GM23338 (cell line): ENCODE results near the gene EEIG2. TPM values are rescaled to one million over a fixed set of nuclear protein-coding genes. Genes with fewer than 3 reads are reported as not detected.

ENCODE experiments used
- ATAC-seq: fragments of 200-7000 bp; cut with Tn5 transposase; 3 replicates; pipeline ENCODE4 v1.9.1; 2020
- DNase-seq: peaks from one replicate; pipeline ENCODE4 v3.0.0-alpha.2; 2015; ENCODE audit warnings: low spot score
- H2AFZ ChIP-seq: fragments of 200-600 bp; sonication (generic); 2 replicates; pipeline ENCODE4 v1.8.0; 2016; ENCODE audit warnings: antibody characterized with exemption, mild to moderate bottlenecking, moderate library complexity
- H3F3A ChIP-seq: fragments of 200-600 bp; sonication (generic); replicated peaks from 2 replicates; pipeline ENCODE4 v1.8.0; 2017; ENCODE audit warnings: antibody characterized with exemption, mixed run types, low read depth
- H3K27ac ChIP-seq: fragments of 200-600 bp; sonication (generic); 2 replicates; pipeline ENCODE4 v1.6.1; 2016; ENCODE audit warnings: low read depth
- H3K27me3 ChIP-seq: fragments of 200-600 bp; sonication (generic); 2 replicates; pipeline ENCODE4 v1.8.0; 2016; ENCODE audit warnings: mild to moderate bottlenecking, mixed run types, moderate library complexity; ENCODE audit not compliant: insufficient read depth
- H3K36me3 ChIP-seq: fragments of 200-600 bp; sonication (generic); 2 replicates; pipeline ENCODE4 v1.8.0; 2016; ENCODE audit warnings: mild to moderate bottlenecking; ENCODE audit not compliant: insufficient read depth
- H3K4me1 ChIP-seq: fragments of 200-600 bp; sonication (generic); 2 replicates; pipeline ENCODE4 v1.8.0; 2016; ENCODE audit warnings: mild to moderate bottlenecking, moderate library complexity; ENCODE audit not compliant: insufficient read depth
- H3K4me2 ChIP-seq: fragments of 200-600 bp; sonication (generic); 2 replicates; pipeline ENCODE4 v1.7.1; 2017; ENCODE audit warnings: mixed run types
- H3K4me3 ChIP-seq: fragments of 200-600 bp; sonication (generic); 2 replicates; pipeline ENCODE4 v1.6.1; 2016; ENCODE audit warnings: mixed run types
- H3K79me2 ChIP-seq: fragments of 200-600 bp; sonication (generic); replicated peaks from 2 replicates; pipeline ENCODE4 v1.8.0; 2017; ENCODE audit warnings: mild to moderate bottlenecking; ENCODE audit not compliant: insufficient read depth
- H3K9me2 ChIP-seq: fragments of 200-600 bp; sonication (generic); 2 replicates; pipeline ENCODE4 v1.8.0; 2017; ENCODE audit not compliant: insufficient read depth
- H4K20me1 ChIP-seq: fragments of 200-600 bp; sonication (generic); replicated peaks from 2 replicates; pipeline ENCODE4 v1.8.0; 2017; ENCODE audit warnings: mild to moderate bottlenecking; ENCODE audit not compliant: insufficient read depth
- H3K27ac Mint-ChIP-seq: 2 replicates; pipeline ENCODE4 v1.8.0; 2020; ENCODE audit warnings: inconsistent platforms, mild to moderate bottlenecking, moderate library complexity, mixed read lengths
- H3K27me3 Mint-ChIP-seq: 3 replicates; pipeline ENCODE4 v1.8.0; 2022; ENCODE audit warnings: low read depth, mild to moderate bottlenecking, moderate library complexity, mixed read lengths, inconsistent platforms; ENCODE audit not compliant: insufficient read depth, poor library complexity
- H3K36me3 Mint-ChIP-seq: 3 replicates; pipeline ENCODE4 v1.8.0; 2021; ENCODE audit warnings: low read depth, mild to moderate bottlenecking, inconsistent platforms, moderate library complexity, mixed read lengths
- H3K4me1 Mint-ChIP-seq: 3 replicates; pipeline ENCODE4 v1.8.0; 2020; ENCODE audit warnings: mild to moderate bottlenecking, inconsistent platforms, mixed read lengths
- H3K4me3 Mint-ChIP-seq: 3 replicates; pipeline ENCODE4 v1.8.0; 2021; ENCODE audit warnings: moderate library complexity, mild to moderate bottlenecking, inconsistent platforms, mixed read lengths
- H3K9me3 Mint-ChIP-seq: 3 replicates; pipeline ENCODE4 v1.8.0; 2020; ENCODE audit warnings: moderate library complexity, mild to moderate bottlenecking, inconsistent platforms, mixed read lengths
- CREB1 ChIP-seq: fragments of 250-450 bp; sonication (Bioruptor Pico); IDR thresholded peaks from 2 replicates; pipeline ENCODE4 v1.5.0; 2020; ENCODE audit warnings: low read depth, mild to moderate bottlenecking, moderate library complexity
- EZH2 ChIP-seq: fragments of 200-600 bp; sonication (generic); IDR thresholded peaks from one replicate; pipeline ENCODE4 v1.8.0; 2017; ENCODE audit warnings: antibody characterized with exemption, mild to moderate bottlenecking, low read depth; ENCODE audit not compliant: unreplicated experiment
- EZH2phosphoT487 ChIP-seq: fragments of 200-600 bp; sonication (generic); IDR thresholded peaks from one replicate; pipeline ENCODE4 v1.8.1; 2018; ENCODE audit warnings: antibody characterized with exemption; ENCODE audit not compliant: unreplicated experiment
- JUNB ChIP-seq: IDR thresholded peaks from one replicate; pipeline ENCODE4 v1.6.1; 2016; ENCODE audit warnings: antibody characterized with exemption; ENCODE audit not compliant: unreplicated experiment
- NANOG ChIP-seq: IDR thresholded peaks from 2 replicates; pipeline ENCODE4 v1.6.1; 2016; ENCODE audit warnings: antibody characterized with exemption, borderline replicate concordance
- POLR2AphosphoS5 ChIP-seq: IDR thresholded peaks from 2 replicates; pipeline ENCODE4 v1.6.1; 2016; ENCODE audit warnings: antibody characterized with exemption, low read depth
- STAT1 ChIP-seq: IDR thresholded peaks from one replicate; pipeline ENCODE4 v1.6.1; 2016; ENCODE audit warnings: antibody characterized with exemption; ENCODE audit not compliant: unreplicated experiment
- ZNF114 ChIP-seq: fragments of 250-450 bp; sonication (Bioruptor Pico); IDR thresholded peaks from 2 replicates; pipeline ENCODE4 v1.5.0; 2020; ENCODE audit warnings: mild to moderate bottlenecking, moderate library complexity
- ZNF331 ChIP-seq: fragments of 250-450 bp; sonication (Bioruptor Pico); IDR thresholded peaks from 2 replicates; pipeline ENCODE4 v1.5.0; 2020; ENCODE audit warnings: low read depth, mild to moderate bottlenecking, moderate library complexity
- polyA plus RNA-seq: library from polyadenylated mRNA; unstranded; fragments of >200 nt; fragmentation: Nextera tagmentation; extraction: Ambion mirVana; gene quantifications from 2 replicates; pipeline ENCODE4 v1.2.1, GENCODE V29; 2016
- total RNA-seq: library from RNA; depleted of rRNA; stranded (reverse); fragments of >200 nt; shearing (Covaris generic); gene quantifications from 2 replicates; pipeline ENCODE4 v1.2.3, GENCODE V29; 2014
- TF ChIP-seq, protein P1 (sequence below), 2 experiments: fragments of 200-600 bp in 1 of 2; sonication (generic) in 1 of 2; conservative IDR thresholded peaks; 2 replicates each; pipeline versions ENCODE4 v1.5.1 to v1.6.1; 2016 to 2017; ENCODE audit warnings: antibody characterized with exemption in 2 of 2, low read depth in 2 of 2, mild to moderate bottlenecking in 2 of 2, moderate library complexity in 1 of 2
- TF ChIP-seq, protein P2 (sequence below): IDR thresholded peaks from 2 replicates; pipeline ENCODE4 v1.6.1; 2016; ENCODE audit warnings: antibody characterized with exemption
- TF ChIP-seq, protein P3 (sequence below): fragments of 250-450 bp; sonication (Bioruptor Pico); IDR thresholded peaks from 2 replicates; pipeline ENCODE4 v1.5.0; 2020; ENCODE audit warnings: mild to moderate bottlenecking, moderate library complexity
- TF ChIP-seq, protein P4 (sequence below): IDR thresholded peaks from one replicate; pipeline ENCODE4 v1.6.1; 2018; ENCODE audit warnings: antibody characterized with exemption; ENCODE audit not compliant: unreplicated experiment

The EEIG2 gene
- total and polyA plus RNA-seq, 2 experiments from 2014 or later, result 7.9 to 44.5 TPM

DNA sequence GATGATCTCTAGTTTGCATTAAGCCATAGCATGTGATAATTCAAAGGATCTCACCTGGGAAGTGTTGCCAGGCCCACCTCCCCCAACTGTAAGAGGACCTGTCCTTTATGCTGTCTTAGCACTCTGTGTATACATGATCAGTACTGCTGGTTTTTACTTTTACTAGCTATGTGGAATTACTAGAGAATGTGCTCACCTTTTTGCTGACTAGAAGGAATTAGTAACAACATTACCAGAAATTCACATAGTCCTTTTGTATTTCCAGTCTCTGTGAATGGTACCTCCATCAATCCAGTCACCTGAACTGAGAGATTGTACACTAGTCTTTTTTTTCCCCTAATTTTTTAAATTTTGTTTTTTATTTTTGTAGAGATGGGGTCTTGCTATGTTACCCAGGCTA, 46.6 kb downstream of the EEIG2 start:
- H3K9me3 Mint-ChIP-seq, result no peaks in the 10 kb centered on the region
- no peaks in the 10 kb centered on the region for H3K27me3 ChIP-seq
- no peak overlapping the region for H2AFZ ChIP-seq
- no peaks in the 10 kb centered on the region for H3K9me2 ChIP-seq
- no peak overlapping the region for H3K4me2 ChIP-seq
- no peak for ATAC-seq
- no peaks in the 10 kb centered on the region for H3K4me1 ChIP-seq
- no peaks in the 10 kb centered on the region for H3F3A ChIP-seq
- H4K20me1 ChIP-seq, result no peaks in the 10 kb centered on the region; the same call in 1 of the 2 replicates
- DNase-seq, result no peak
- H3K27ac Mint-ChIP-seq, result no peak overlapping the region
- no peak overlapping the region for H3K4me3 ChIP-seq
- no peaks in the 10 kb centered on the region for H3K4me1 Mint-ChIP-seq
- no peaks in the 10 kb centered on the region; the same call in 1 of the 2 replicates for H3K79me2 ChIP-seq
- peaks cover 2% of the 10 kb centered on the region for H3K27me3 Mint-ChIP-seq
- H3K36me3 Mint-ChIP-seq, result peaks cover 2% of the 10 kb centered on the region; the same call in 2 of the 3 replicates
- H3K27ac ChIP-seq, result no peak overlapping the region
- TF ChIP-seq, protein P1, sequence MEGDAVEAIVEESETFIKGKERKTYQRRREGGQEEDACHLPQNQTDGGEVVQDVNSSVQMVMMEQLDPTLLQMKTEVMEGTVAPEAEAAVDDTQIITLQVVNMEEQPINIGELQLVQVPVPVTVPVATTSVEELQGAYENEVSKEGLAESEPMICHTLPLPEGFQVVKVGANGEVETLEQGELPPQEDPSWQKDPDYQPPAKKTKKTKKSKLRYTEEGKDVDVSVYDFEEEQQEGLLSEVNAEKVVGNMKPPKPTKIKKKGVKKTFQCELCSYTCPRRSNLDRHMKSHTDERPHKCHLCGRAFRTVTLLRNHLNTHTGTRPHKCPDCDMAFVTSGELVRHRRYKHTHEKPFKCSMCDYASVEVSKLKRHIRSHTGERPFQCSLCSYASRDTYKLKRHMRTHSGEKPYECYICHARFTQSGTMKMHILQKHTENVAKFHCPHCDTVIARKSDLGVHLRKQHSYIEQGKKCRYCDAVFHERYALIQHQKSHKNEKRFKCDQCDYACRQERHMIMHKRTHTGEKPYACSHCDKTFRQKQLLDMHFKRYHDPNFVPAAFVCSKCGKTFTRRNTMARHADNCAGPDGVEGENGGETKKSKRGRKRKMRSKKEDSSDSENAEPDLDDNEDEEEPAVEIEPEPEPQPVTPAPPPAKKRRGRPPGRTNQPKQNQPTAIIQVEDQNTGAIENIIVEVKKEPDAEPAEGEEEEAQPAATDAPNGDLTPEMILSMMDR (conservative IDR thresholded peaks at IDR 0.05; ENCODE audit: low read depth in 2 of 2), result no peak
- no peak for TF ChIP-seq EZH2
- TF ChIP-seq STAT1, result no peak
- TF ChIP-seq, protein P2, sequence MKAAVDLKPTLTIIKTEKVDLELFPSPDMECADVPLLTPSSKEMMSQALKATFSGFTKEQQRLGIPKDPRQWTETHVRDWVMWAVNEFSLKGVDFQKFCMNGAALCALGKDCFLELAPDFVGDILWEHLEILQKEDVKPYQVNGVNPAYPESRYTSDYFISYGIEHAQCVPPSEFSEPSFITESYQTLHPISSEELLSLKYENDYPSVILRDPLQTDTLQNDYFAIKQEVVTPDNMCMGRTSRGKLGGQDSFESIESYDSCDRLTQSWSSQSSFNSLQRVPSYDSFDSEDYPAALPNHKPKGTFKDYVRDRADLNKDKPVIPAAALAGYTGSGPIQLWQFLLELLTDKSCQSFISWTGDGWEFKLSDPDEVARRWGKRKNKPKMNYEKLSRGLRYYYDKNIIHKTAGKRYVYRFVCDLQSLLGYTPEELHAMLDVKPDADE, result no peak
- no peak for TF ChIP-seq POLR2AphosphoS5
- TF ChIP-seq, protein P3, sequence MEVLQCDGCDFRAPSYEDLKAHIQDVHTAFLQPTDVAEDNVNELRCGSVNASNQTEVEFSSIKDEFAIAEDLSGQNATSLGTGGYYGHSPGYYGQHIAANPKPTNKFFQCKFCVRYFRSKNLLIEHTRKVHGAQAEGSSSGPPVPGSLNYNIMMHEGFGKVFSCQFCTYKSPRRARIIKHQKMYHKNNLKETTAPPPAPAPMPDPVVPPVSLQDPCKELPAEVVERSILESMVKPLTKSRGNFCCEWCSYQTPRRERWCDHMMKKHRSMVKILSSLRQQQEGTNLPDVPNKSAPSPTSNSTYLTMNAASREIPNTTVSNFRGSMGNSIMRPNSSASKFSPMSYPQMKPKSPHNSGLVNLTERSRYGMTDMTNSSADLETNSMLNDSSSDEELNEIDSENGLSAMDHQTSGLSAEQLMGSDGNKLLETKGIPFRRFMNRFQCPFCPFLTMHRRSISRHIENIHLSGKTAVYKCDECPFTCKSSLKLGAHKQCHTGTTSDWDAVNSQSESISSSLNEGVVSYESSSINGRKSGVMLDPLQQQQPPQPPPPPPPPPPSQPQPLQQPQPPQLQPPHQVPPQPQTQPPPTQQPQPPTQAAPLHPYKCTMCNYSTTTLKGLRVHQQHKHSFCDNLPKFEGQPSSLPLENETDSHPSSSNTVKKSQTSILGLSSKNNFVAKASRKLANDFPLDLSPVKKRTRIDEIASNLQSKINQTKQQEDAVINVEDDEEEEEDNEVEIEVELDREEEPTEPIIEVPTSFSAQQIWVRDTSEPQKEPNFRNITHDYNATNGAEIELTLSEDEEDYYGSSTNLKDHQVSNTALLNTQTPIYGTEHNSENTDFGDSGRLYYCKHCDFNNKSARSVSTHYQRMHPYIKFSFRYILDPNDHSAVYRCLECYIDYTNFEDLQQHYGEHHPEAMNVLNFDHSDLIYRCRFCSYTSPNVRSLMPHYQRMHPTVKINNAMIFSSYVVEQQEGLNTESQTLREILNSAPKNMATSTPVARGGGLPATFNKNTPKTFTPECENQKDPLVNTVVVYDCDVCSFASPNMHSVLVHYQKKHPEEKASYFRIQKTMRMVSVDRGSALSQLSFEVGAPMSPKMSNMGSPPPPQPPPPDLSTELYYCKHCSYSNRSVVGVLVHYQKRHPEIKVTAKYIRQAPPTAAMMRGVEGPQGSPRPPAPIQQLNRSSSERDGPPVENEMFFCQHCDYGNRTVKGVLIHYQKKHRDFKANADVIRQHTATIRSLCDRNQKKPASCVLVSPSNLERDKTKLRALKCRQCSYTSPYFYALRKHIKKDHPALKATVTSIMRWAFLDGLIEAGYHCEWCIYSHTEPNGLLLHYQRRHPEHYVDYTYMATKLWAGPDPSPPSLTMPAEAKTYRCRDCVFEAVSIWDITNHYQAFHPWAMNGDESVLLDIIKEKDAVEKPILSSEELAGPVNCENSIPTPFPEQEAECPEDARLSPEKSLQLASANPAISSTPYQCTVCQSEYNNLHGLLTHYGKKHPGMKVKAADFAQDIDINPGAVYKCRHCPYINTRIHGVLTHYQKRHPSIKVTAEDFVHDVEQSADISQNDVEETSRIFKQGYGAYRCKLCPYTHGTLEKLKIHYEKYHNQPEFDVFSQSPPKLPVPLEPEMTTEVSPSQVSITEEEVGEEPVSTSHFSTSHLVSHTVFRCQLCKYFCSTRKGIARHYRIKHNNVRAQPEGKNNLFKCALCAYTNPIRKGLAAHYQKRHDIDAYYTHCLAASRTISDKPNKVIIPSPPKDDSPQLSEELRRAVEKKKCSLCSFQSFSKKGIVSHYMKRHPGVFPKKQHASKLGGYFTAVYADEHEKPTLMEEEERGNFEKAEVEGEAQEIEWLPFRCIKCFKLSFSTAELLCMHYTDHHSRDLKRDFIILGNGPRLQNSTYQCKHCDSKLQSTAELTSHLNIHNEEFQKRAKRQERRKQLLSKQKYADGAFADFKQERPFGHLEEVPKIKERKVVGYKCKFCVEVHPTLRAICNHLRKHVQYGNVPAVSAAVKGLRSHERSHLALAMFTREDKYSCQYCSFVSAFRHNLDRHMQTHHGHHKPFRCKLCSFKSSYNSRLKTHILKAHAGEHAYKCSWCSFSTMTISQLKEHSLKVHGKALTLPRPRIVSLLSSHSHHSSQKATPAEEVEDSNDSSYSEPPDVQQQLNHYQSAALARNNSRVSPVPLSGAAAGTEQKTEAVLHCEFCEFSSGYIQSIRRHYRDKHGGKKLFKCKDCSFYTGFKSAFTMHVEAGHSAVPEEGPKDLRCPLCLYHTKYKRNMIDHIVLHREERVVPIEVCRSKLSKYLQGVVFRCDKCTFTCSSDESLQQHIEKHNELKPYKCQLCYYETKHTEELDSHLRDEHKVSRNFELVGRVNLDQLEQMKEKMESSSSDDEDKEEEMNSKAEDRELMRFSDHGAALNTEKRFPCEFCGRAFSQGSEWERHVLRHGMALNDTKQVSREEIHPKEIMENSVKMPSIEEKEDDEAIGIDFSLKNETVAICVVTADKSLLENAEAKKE (CRISPR knock-in tag), result no peak
- no peak for TF ChIP-seq EZH2phosphoT487
- TF ChIP-seq NANOG, result no peak
- no peak for TF ChIP-seq ZNF331 (CRISPR knock-in tag)
- TF ChIP-seq CREB1 (CRISPR knock-in tag), result no peak
- TF ChIP-seq, protein P4, sequence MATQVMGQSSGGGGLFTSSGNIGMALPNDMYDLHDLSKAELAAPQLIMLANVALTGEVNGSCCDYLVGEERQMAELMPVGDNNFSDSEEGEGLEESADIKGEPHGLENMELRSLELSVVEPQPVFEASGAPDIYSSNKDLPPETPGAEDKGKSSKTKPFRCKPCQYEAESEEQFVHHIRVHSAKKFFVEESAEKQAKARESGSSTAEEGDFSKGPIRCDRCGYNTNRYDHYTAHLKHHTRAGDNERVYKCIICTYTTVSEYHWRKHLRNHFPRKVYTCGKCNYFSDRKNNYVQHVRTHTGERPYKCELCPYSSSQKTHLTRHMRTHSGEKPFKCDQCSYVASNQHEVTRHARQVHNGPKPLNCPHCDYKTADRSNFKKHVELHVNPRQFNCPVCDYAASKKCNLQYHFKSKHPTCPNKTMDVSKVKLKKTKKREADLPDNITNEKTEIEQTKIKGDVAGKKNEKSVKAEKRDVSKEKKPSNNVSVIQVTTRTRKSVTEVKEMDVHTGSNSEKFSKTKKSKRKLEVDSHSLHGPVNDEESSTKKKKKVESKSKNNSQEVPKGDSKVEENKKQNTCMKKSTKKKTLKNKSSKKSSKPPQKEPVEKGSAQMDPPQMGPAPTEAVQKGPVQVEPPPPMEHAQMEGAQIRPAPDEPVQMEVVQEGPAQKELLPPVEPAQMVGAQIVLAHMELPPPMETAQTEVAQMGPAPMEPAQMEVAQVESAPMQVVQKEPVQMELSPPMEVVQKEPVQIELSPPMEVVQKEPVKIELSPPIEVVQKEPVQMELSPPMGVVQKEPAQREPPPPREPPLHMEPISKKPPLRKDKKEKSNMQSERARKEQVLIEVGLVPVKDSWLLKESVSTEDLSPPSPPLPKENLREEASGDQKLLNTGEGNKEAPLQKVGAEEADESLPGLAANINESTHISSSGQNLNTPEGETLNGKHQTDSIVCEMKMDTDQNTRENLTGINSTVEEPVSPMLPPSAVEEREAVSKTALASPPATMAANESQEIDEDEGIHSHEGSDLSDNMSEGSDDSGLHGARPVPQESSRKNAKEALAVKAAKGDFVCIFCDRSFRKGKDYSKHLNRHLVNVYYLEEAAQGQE, result no peak
- no peak for TF ChIP-seq ZNF114 (CRISPR knock-in tag)
- no peak for TF ChIP-seq JUNB
- H3K4me3 Mint-ChIP-seq, result no peak overlapping the region
- peaks cover 4% of the 10 kb centered on the region; the same call in 1 of the 2 replicates for H3K36me3 ChIP-seq
